Fibroblast of the aortic adventitia (primary cell): ENCODE measurements around the gene FBXO44. TPM values are rescaled to one million over a fixed set of nuclear protein-coding genes. Genes with fewer than 3 reads are reported as not detected.

Experiments
- DNase-seq: peaks from one replicate; pipeline ENCODE4 v3.0.0-alpha.2; 2010; ENCODE audit warnings: low read depth
- H3K4me3 ChIP-seq: 2 replicates; pipeline ENCODE4 v1.5.1; 2011; ENCODE audit warnings: low read depth, mild to moderate bottlenecking, control low read depth, low read length, moderate library complexity
- total RNA-seq: library from RNA; depleted of rRNA; stranded (reverse); fragments of >200 nt; gene quantifications from 2 replicates; pipeline ENCODE4 v1.2.3, GENCODE V29; 2012; ENCODE audit warnings: low replicate concordance
- TF ChIP-seq, protein P1 (sequence below): IDR thresholded peaks from 2 replicates; pipeline ENCODE4 v1.5.1; 2011; ENCODE audit warnings: mild to moderate bottlenecking, low read length, control low read depth, inconsistent platforms; ENCODE audit not compliant: insufficient read depth

The FBXO44 gene
- total RNA-seq, 1 donor, result 8.1 TPM

DNA sequence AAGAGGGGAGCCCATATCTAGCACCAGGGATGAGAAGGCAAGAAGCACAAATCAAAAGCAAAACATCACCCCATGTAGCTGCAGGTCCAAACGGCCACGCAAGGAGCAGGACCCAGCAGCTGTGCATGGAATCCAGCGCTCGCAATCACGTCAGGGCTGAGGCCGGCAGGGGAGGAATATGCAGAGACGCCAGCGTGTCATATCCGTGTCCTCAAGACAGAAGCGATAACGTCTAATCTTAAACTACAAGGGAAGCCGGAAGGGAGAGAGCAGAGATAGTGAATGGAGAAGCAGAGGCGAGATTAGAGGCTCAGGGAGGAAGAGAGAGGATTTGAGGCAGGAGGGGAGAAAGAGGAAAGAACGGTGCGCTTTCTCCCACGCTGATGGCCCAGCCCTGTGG is 39.6 kb upstream of the FBXO44 start:
- no peak for DNase-seq
- TF ChIP-seq, protein P1, sequence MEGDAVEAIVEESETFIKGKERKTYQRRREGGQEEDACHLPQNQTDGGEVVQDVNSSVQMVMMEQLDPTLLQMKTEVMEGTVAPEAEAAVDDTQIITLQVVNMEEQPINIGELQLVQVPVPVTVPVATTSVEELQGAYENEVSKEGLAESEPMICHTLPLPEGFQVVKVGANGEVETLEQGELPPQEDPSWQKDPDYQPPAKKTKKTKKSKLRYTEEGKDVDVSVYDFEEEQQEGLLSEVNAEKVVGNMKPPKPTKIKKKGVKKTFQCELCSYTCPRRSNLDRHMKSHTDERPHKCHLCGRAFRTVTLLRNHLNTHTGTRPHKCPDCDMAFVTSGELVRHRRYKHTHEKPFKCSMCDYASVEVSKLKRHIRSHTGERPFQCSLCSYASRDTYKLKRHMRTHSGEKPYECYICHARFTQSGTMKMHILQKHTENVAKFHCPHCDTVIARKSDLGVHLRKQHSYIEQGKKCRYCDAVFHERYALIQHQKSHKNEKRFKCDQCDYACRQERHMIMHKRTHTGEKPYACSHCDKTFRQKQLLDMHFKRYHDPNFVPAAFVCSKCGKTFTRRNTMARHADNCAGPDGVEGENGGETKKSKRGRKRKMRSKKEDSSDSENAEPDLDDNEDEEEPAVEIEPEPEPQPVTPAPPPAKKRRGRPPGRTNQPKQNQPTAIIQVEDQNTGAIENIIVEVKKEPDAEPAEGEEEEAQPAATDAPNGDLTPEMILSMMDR, result no peak

GRCh38 chr1:11616766-11617165 is 37.9 kb upstream of the FBXO44 start:
- TF ChIP-seq, protein P1, result no peak
- no peak overlapping the region for H3K4me3 ChIP-seq
- no peak for DNase-seq

More for the DNA sequence above, 39.6 kb upstream of the FBXO44 start:
- H3K4me3 ChIP-seq, result no peak overlapping the region

- TF ChIP-seq, protein P1, result no peak
- no peak for DNase-seq
- no peak overlapping the region for H3K4me3 ChIP-seq
These were observed 37.4 kb upstream of the FBXO44 start for GRCh38 chr1:11617314-11617713.

GRCh38 chr1:11617741-11618140 is 36.9 kb upstream of the FBXO44 start:
- TF ChIP-seq, protein P1, result no peak
- no peak overlapping the region for H3K4me3 ChIP-seq
- no peak for DNase-seq

GRCh38 chr1:11620405-11620804 is 34.3 kb upstream of the FBXO44 start:
- TF ChIP-seq, protein P1, result no peak
- DNase-seq, result no peak
- no peak overlapping the region for H3K4me3 ChIP-seq

DNA sequence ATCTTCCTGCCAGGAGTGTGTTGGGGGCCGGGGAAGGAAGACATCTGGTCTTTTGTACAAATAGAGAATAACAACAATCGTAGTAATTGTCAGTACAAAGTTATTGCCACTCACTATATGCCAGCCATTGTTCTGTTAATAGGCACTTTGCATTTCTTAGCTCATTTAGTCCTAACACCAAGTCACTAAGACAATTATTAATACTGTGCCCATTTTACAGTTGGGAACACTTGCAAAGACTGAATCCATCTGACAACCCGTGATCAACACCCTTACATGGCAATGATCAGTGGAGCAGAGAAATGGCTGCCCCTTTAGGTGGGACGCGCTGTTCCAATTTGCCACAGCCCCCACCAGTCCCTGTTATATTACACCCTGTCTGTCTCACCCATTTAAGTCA is 33.8 kb upstream of the FBXO44 start:
- TF ChIP-seq, protein P1, result no peak
- DNase-seq, result no peak
- no peak overlapping the region for H3K4me3 ChIP-seq

DNA sequence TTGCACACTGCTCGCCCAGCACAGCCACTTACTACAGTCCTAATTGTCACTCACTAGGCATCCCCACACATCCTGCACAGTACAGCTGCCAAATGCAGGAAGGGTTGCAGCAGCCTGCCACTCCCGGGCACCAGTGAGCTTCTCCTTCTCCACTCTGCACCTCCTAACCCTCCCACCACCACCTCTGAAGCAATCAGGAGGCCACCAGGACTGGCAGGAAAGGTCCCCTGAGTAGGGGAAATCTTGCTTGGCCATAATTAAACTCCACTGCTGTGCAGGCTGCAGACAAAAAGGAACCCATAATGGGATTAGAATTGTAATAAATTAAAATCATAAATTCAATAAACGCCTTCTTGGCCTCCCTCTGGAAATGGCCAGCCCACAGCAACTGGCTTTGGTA is 32.3 kb upstream of the FBXO44 start:
- DNase-seq, result no peak
- no peak overlapping the region for H3K4me3 ChIP-seq
- TF ChIP-seq, protein P1, result no peak
